K562 (cell line): ENCODE results near the gene MAN1A1. TPM values are rescaled to one million over a fixed set of nuclear protein-coding genes. Genes with fewer than 3 reads are reported as not detected.
"Not testable (repeated sequence)": the region's sequence is repeated elsewhere in the genome, so short reads cannot be mapped to it uniquely, and the experiment has no call there.

Source experiments
- ATAC-seq: fragments of 200-7000 bp; cut with Tn5 transposase; 3 replicates; pipeline ENCODE4 v1.9.1; 2020; ENCODE audit warnings: moderate library complexity
- BruUV-seq: library from RNA; stranded (reverse); fragments of 400-500 nt; replicated peaks from 2 replicates; lab custom pipeline; 2021; lab: Mats Ljungman, UMichigan
- CTCF ChIA-PET: fragments of 300-600 bp; formaldehyde crosslinking; extraction: SDS; loops from one replicate; lab custom pipeline; 2021; ENCODE audit warnings: low intra/inter-chr PET ratio; lab: Yijun Ruan, JAX
- POLR2A ChIA-PET: fragments of 300-600, 350-650 bp; sonication (Branson Sonifier 250); formaldehyde crosslinking; extraction: SDS; loops from one replicate; lab custom pipeline; 2021; ENCODE audit warnings: antibody characterized with exemption, inconsistent platforms; lab: Yijun Ruan, JAX
- DNase-seq, 4 experiments: peaks; one replicate each; pipeline versions ENCODE4 v3.0.0 to v3.0.0-alpha.2; 2011 to 2018; ENCODE audit warnings: low spot score in 3 of 4, mixed read lengths in 3 of 4; ENCODE audit errors: extremely low read depth in 1 of 4
- FAIRE-seq: peaks from 2 replicates; lab custom pipeline; 2011; peaks lifted over from hg19 to GRCh38; lab: Jason Lieb, UNC
- H2AFZ ChIP-seq: 2 replicates; pipeline ENCODE4 v1.6.0; 2011; ENCODE audit warnings: low read depth, low read length, control low read depth, inconsistent platforms
- H3K27ac ChIP-seq: fragments of 200-600 bp; 3 replicates; pipeline ENCODE4 v1.8.0; 2011; ENCODE audit warnings: low read depth, mild to moderate bottlenecking, control low read depth, inconsistent platforms, low read length, moderate library complexity, mixed read lengths; ENCODE audit errors: extremely low read depth
- H3K27me3 ChIP-seq, 2 experiments: fragments of 300-600 bp in 1 of 2; 2 replicates in 1 of 2; 3 replicates in 1 of 2; pipeline versions ENCODE4 v1.6.0 to v1.8.0; 2011; ENCODE audit warnings: inconsistent platforms in 2 of 2, low read length in 2 of 2, mild to moderate bottlenecking in 1 of 2, mixed read lengths in 1 of 2, moderate library complexity in 1 of 2; ENCODE audit not compliant: control insufficient read depth in 2 of 2, insufficient read depth in 2 of 2
- H3K36me3 ChIP-seq: fragments of 300-600 bp; 3 replicates; pipeline ENCODE4 v1.8.0; 2011; ENCODE audit warnings: mild to moderate bottlenecking, low read length, inconsistent platforms; ENCODE audit not compliant: control insufficient read depth, insufficient read depth
- H3K4me1 ChIP-seq, 2 experiments: fragments of 200-600 bp in 1 of 2; replicated peaks in 1 of 2; 2 replicates in 1 of 2; 3 replicates in 1 of 2; pipeline versions ENCODE4 v1.5.1 to v1.8.0; 2011; ENCODE audit warnings: inconsistent platforms in 2 of 2, low read length in 2 of 2, mild to moderate bottlenecking in 1 of 2, mixed read lengths in 1 of 2, moderate library complexity in 1 of 2; ENCODE audit not compliant: control insufficient read depth in 2 of 2, insufficient read depth in 2 of 2
- H3K4me2 ChIP-seq: 2 replicates; pipeline ENCODE4 v1.6.1; 2011; ENCODE audit warnings: low read length, control low read depth, inconsistent platforms, mixed read lengths; ENCODE audit not compliant: insufficient read depth
- H3K4me3 ChIP-seq: fragments of 200-600 bp; sonication (generic), shearing (Covaris generic); 2 replicates; pipeline ENCODE4 v1.5.1; 2016; ENCODE audit warnings: control low read depth, inconsistent platforms
- H3K79me2 ChIP-seq: fragments of 200-600 bp; 3 replicates; pipeline ENCODE4 v1.8.0; 2011; ENCODE audit warnings: low read length, inconsistent platforms; ENCODE audit not compliant: control insufficient read depth, insufficient read depth
- H3K9ac ChIP-seq, 2 experiments: 2 replicates each; pipeline versions ENCODE4 v1.6.0 to v1.6.1; 2011; ENCODE audit warnings: low read depth in 2 of 2, low read length in 2 of 2, control low read depth in 1 of 2, inconsistent platforms in 1 of 2, mild to moderate bottlenecking in 1 of 2, mixed read lengths in 1 of 2; ENCODE audit not compliant: insufficient read depth in 1 of 2
- H3K9me1 ChIP-seq: one replicate; pipeline ENCODE4 v1.6.0; 2011; ENCODE audit warnings: inconsistent platforms, mild to moderate bottlenecking, low read length, moderate library complexity; ENCODE audit not compliant: control insufficient read depth, insufficient read depth
- H3K9me3 ChIP-seq: replicated peaks from 2 replicates; pipeline ENCODE4 v1.5.1; 2011; ENCODE audit warnings: low read depth, low read length, inconsistent platforms; ENCODE audit not compliant: control insufficient read depth, insufficient read depth
- H4K20me1 ChIP-seq: replicated peaks from 2 replicates; pipeline ENCODE4 v1.6.1; 2011; ENCODE audit warnings: low read length, inconsistent platforms, mixed read lengths; ENCODE audit not compliant: control insufficient read depth, insufficient read depth
- CC2D1A ChIP-seq: fragments of 450-650 bp; IDR thresholded peaks from 2 replicates; pipeline ENCODE4 v1.6.1; 2017; ENCODE audit warnings: mild to moderate bottlenecking
- EHMT2 ChIP-seq: fragments of 450-650 bp; IDR thresholded peaks from 2 replicates; pipeline ENCODE4 v1.6.1; 2018; ENCODE audit warnings: antibody characterized with exemption
- YY1 ChIP-seq, 3 experiments: IDR thresholded peaks; 2 replicates each; pipeline ENCODE4 v1.6.1; 2011; ENCODE audit warnings: low read length in 2 of 3, mild to moderate bottlenecking in 2 of 3, moderate library complexity in 2 of 3, borderline replicate concordance in 1 of 3, control low read depth in 1 of 3, low read depth in 1 of 3; ENCODE audit not compliant: insufficient read depth in 3 of 3, insufficient replicate concordance in 2 of 3, control insufficient read depth in 1 of 3, insufficient read length in 1 of 3; ENCODE audit errors: extremely low read depth in 1 of 3
- ZNF431 ChIP-seq: sonication (generic); formaldehyde crosslinking; IDR thresholded peaks from 2 replicates; pipeline ENCODE4 v1.8.0; 2022; ENCODE audit warnings: mild to moderate bottlenecking, missing genetic modification reagents
- WGBS: fragments of 100-300 bp; shearing (Covaris generic); methylation state at CpG from one replicate; pipeline ENCODE4 v1.1.6; 2016; ENCODE audit warnings: low coverage, mixed read lengths; ENCODE audit not compliant: insufficient coverage; ENCODE audit errors: missing lambda C conversion rate; 5-methylcytosine and 5-hydroxymethylcytosine counted together
- in situ Hi-C: fragments of 300-500 bp; cut with MboI; formaldehyde crosslinking; loops from 4 replicates; pipeline ENCODE4 v1.15.0; 2018; ENCODE audit warnings: inconsistent platforms, mixed read lengths
- intact Hi-C: fragments of 100-400 bp; cut with micrococcal nuclease; formaldehyde crosslinking; loops from 2 replicates; pipeline ENCODE4 v1.14.2; 2022
- polyA plus RNA-seq, 8 experiments: library from polyadenylated mRNA; depleted of rRNA in 4 of 8; stranded (reverse) in 5 of 8; unstranded in 3 of 8; fragments of >200 nt; fragmentation: Nextera tagmentation in 2 of 8; fragmentation: Illumina TruSeq in 1 of 8; extraction: Ambion mirVana in 2 of 8; extraction: Trizol in 1 of 8; gene quantifications; 2 replicates each; pipeline versions ENCODE4 v1.2.1 to v1.2.3, GENCODE V29; 2011 to 2014; ENCODE audit warnings: inconsistent platforms in 1 of 8, missing spikeins in 1 of 8
- total RNA-seq, 7 experiments: library from RNA; depleted of rRNA in 6 of 7; stranded (reverse); fragments of >200 nt in 6 of 7; fragmentation: Illumina TruSeq in 2 of 7; extraction: Trizol in 2 of 7; gene quantifications; 2 replicates each; pipeline versions ENCODE4 v1.2.1 to v1.2.3, GENCODE V29; 2011 to 2021; ENCODE audit warnings: low replicate concordance in 1 of 7
- TF ChIP-seq, protein P1 (sequence below): fragments of 450-650 bp; IDR thresholded peaks from 2 replicates; pipeline ENCODE4 v1.6.1; 2016; ENCODE audit warnings: mild to moderate bottlenecking

Gene MAN1A1
- total and polyA plus RNA-seq, 9 of the 15 experiments (the other 6 are each of a cell fraction or from before 2014, with no cell fraction given), result 24.5 to 78.4 (median 59.7) TPM

DNA sequence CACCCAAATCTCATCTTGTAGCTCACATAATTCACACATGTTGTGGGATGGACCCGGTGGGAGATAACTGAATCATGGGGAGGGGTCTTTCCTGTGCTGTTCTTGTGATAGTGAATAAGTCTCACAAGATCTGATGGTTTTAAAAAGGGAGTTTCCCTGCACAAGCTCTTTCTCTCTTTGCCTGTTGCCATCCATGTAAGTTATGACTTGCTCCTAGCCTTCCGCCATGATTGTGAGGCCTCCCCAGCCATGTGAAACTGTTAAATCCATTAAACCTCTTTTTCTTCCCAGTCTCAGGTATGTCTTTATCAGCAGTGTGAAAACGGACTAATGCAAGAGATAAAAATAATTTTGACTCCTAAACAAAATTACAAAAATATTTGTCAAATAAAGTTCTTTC, 58.5 kb downstream of the MAN1A1 start:
- H3K9me1 ChIP-seq, FAIRE-seq, H3K4me1 ChIP-seq, BruUV-seq, H4K20me1 ChIP-seq, in situ Hi-C loops, H2AFZ ChIP-seq, H3K27ac ChIP-seq, DNase-seq, H3K4me3 ChIP-seq, intact Hi-C loops, ATAC-seq, CTCF ChIA-PET, H3K9me3 ChIP-seq, H3K4me2 ChIP-seq, H3K27me3 ChIP-seq, H3K9ac ChIP-seq: not testable (repeated sequence)
- Histone ChIP-seq H3K79me2 (peaks cover 89% of the 10 kb centered on the region), H3K36me3 (peaks cover 89% of the 10 kb centered on the region)
- POLR2A ChIA-PET, result interaction anchor here (1.0 to 1.1 kb wide), 2 partner anchors 18 to 22 kb away, joined by 3 read pairs; no protein-coding TSS in a partner anchor
- 85% methylated on average over 3 of the region's 3 CpGs for WGBS
- TF ChIP-seq, protein P1, sequence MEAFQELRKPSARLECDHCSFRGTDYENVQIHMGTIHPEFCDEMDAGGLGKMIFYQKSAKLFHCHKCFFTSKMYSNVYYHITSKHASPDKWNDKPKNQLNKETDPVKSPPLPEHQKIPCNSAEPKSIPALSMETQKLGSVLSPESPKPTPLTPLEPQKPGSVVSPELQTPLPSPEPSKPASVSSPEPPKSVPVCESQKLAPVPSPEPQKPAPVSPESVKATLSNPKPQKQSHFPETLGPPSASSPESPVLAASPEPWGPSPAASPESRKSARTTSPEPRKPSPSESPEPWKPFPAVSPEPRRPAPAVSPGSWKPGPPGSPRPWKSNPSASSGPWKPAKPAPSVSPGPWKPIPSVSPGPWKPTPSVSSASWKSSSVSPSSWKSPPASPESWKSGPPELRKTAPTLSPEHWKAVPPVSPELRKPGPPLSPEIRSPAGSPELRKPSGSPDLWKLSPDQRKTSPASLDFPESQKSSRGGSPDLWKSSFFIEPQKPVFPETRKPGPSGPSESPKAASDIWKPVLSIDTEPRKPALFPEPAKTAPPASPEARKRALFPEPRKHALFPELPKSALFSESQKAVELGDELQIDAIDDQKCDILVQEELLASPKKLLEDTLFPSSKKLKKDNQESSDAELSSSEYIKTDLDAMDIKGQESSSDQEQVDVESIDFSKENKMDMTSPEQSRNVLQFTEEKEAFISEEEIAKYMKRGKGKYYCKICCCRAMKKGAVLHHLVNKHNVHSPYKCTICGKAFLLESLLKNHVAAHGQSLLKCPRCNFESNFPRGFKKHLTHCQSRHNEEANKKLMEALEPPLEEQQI, result peak; percentile 50; the same call in 1 of the 2 replicates
- TF ChIP-seq YY1 (IDR thresholded peaks at IDR 0.05; ENCODE audit: borderline replicate concordance in 1 of 3, control insufficient read depth in 1 of 3, extremely low read depth in 1 of 3, insufficient read depth in 3 of 3, insufficient read length in 1 of 3, insufficient replicate concordance in 2 of 3, low read depth in 1 of 3, low read length in 2 of 3), result peak in 1 of 3 experiments; percentile 22
- peak; percentile 70; the same call in 1 of the 2 replicates for TF ChIP-seq ZNF431
- TF ChIP-seq EHMT2, result 0 out of 2 replicates have a peak, but pooled peaks have one; percentile 22
- TF ChIP-seq CC2D1A, result peak; percentile 54
